Measurements from ENCODE around the gene ANAPC4.

Gene ANAPC4

GRCh38 chr4:25401066-25401465 lies 24.0 kb downstream of the ANAPC4 start:
- TF ChIP-seq L3MBTL2 (conservative IDR thresholded peaks at IDR 0.05) (no peak), SUZ12 (IDR thresholded peaks at IDR 0.05) (no peak), LEF1 (IDR thresholded peaks at IDR 0.05; ENCODE audit: borderline replicate concordance) (no peak)
- no peak for DNase-seq (ENCODE audit: extremely low spot score)
- POLR2A ChIA-PET: no interaction called here
- CTCF ChIA-PET: no interaction called here

- DNase-seq (ENCODE audit: extremely low spot score): no peak
- TF ChIP-seq HDGF (IDR thresholded peaks at IDR 0.05; ENCODE audit: borderline replicate concordance) (no peak), CTBP1 (IDR thresholded peaks at IDR 0.05; ENCODE audit: borderline replicate concordance) (no peak), TARDBP (IDR thresholded peaks at IDR 0.05) (no peak), FOXM1 (IDR thresholded peaks at IDR 0.05; ENCODE audit: borderline replicate concordance) (no peak), FOXK2 (IDR thresholded peaks at IDR 0.05) (no peak), ARNT (IDR thresholded peaks at IDR 0.05) (no peak), L3MBTL2 (conservative IDR thresholded peaks at IDR 0.05) (no peak), ZNF384 (IDR thresholded peaks at IDR 0.05) (no peak), PKNOX1 (IDR thresholded peaks at IDR 0.05) (no peak), BHLHE40 (IDR thresholded peaks at IDR 0.05; ENCODE audit: borderline replicate concordance) (no peak), ELF4 (IDR thresholded peaks at IDR 0.05) (no peak), SP1 (IDR thresholded peaks at IDR 0.05) (no peak), LEF1 (IDR thresholded peaks at IDR 0.05; ENCODE audit: borderline replicate concordance) (no peak), SUZ12 (IDR thresholded peaks at IDR 0.05) (no peak), NFRKB (IDR thresholded peaks at IDR 0.05) (no peak), FOXA1 (IDR thresholded peaks at IDR 0.05) (no peak)
- CTCF ChIA-PET: no interaction called here
- POLR2A ChIA-PET: no interaction called here
Measured at GRCh38 chr4:25402521-25402920, 25.5 kb downstream of the ANAPC4 start.

GRCh38 chr4:25403699-25404098 lies 26.6 kb downstream of the ANAPC4 start:
- ChIA-PET CTCF (no interaction called here), POLR2A (no interaction called here)
- no peak for DNase-seq (ENCODE audit: extremely low spot score)
- TF ChIP-seq PKNOX1 (IDR thresholded peaks at IDR 0.05) (no peak), FOXM1 (IDR thresholded peaks at IDR 0.05; ENCODE audit: borderline replicate concordance) (no peak), ARNT (IDR thresholded peaks at IDR 0.05) (no peak), SP1 (IDR thresholded peaks at IDR 0.05) (no peak), ELF4 (IDR thresholded peaks at IDR 0.05) (no peak), L3MBTL2 (conservative IDR thresholded peaks at IDR 0.05) (no peak), TARDBP (IDR thresholded peaks at IDR 0.05) (no peak), FOXK2 (IDR thresholded peaks at IDR 0.05) (no peak), BHLHE40 (IDR thresholded peaks at IDR 0.05; ENCODE audit: borderline replicate concordance) (no peak), HDGF (IDR thresholded peaks at IDR 0.05; ENCODE audit: borderline replicate concordance) (no peak), FOXA1 (IDR thresholded peaks at IDR 0.05) (no peak)

- POLR2A ChIA-PET: no interaction called here
- CTCF ChIA-PET: no interaction called here
- no peak for DNase-seq (ENCODE audit: extremely low spot score)
- TF ChIP-seq BHLHE40 (IDR thresholded peaks at IDR 0.05; ENCODE audit: borderline replicate concordance): no peak
- TF ChIP-seq LEF1 (IDR thresholded peaks at IDR 0.05; ENCODE audit: borderline replicate concordance): no peak
- TF ChIP-seq FOXK2 (IDR thresholded peaks at IDR 0.05): no peak
- TF ChIP-seq SP1 (IDR thresholded peaks at IDR 0.05): no peak
- TF ChIP-seq ZNF384 (IDR thresholded peaks at IDR 0.05): no peak
- TF ChIP-seq CTBP1 (IDR thresholded peaks at IDR 0.05; ENCODE audit: borderline replicate concordance): no peak
- TF ChIP-seq NFRKB (IDR thresholded peaks at IDR 0.05): no peak
- no peak for TF ChIP-seq ARNT (IDR thresholded peaks at IDR 0.05)
- TF ChIP-seq ELF4 (IDR thresholded peaks at IDR 0.05): no peak
Measured at GRCh38 chr4:25405453-25405852, 28.4 kb downstream of the ANAPC4 start.

- POLR2A ChIA-PET: no interaction called here
- TF ChIP-seq TARDBP (IDR thresholded peaks at IDR 0.05) (no peak), ARNT (IDR thresholded peaks at IDR 0.05) (no peak), CTBP1 (IDR thresholded peaks at IDR 0.05; ENCODE audit: borderline replicate concordance) (no peak), FOXM1 (IDR thresholded peaks at IDR 0.05; ENCODE audit: borderline replicate concordance) (no peak), SUZ12 (IDR thresholded peaks at IDR 0.05) (no peak), NFRKB (IDR thresholded peaks at IDR 0.05) (no peak), FOXA1 (IDR thresholded peaks at IDR 0.05) (no peak), ZNF384 (IDR thresholded peaks at IDR 0.05) (no peak)
- DNase-seq (ENCODE audit: extremely low spot score): no peak
- CTCF ChIA-PET: no interaction called here
Measured at GRCh38 chr4:25406081-25406692, 29.1 kb downstream of the ANAPC4 start.

- DNase-seq (ENCODE audit: extremely low spot score): no peak
- POLR2A ChIA-PET: no interaction called here
- TF ChIP-seq SUZ12 (IDR thresholded peaks at IDR 0.05): no peak
- no peak for TF ChIP-seq FOXA1 (IDR thresholded peaks at IDR 0.05)
- TF ChIP-seq TARDBP (IDR thresholded peaks at IDR 0.05): no peak
- TF ChIP-seq L3MBTL2 (conservative IDR thresholded peaks at IDR 0.05): no peak
- no peak for TF ChIP-seq ARNT (IDR thresholded peaks at IDR 0.05)
- TF ChIP-seq ELF4 (IDR thresholded peaks at IDR 0.05): no peak
- TF ChIP-seq FOXK2 (IDR thresholded peaks at IDR 0.05): no peak
- TF ChIP-seq BHLHE40 (IDR thresholded peaks at IDR 0.05; ENCODE audit: borderline replicate concordance): no peak
- CTCF ChIA-PET: interaction anchor here (0.6 kb wide), 1 partner anchor 153 kb away, joined by 3 read pairs; no protein-coding TSS in a partner anchor
Measured at GRCh38 chr4:25410820-25411529, 33.9 kb downstream of the ANAPC4 start.

- no peak for TF ChIP-seq FOXA1 (IDR thresholded peaks at IDR 0.05)
- CTCF ChIA-PET: interaction anchor here (1.1 kb wide), 1 partner anchor 28 kb away, joined by 3 read pairs; no protein-coding TSS in a partner anchor
- DNase-seq (ENCODE audit: extremely low spot score): no peak
- POLR2A ChIA-PET: no interaction called here
Measured at GRCh38 chr4:25413261-25413660, 36.2 kb downstream of the ANAPC4 start.

Measured in HEK293T (cell line).